Measurements from ENCODE around the gene SYNC.
A peak's percentile ranks its signal among the peaks of the same experiment; 100 is the strongest.
"Not testable (repeated sequence)": the region's sequence is repeated elsewhere in the genome, so short reads cannot be mapped to it uniquely, and the experiment has no call there.

SYNC gene

DNA sequence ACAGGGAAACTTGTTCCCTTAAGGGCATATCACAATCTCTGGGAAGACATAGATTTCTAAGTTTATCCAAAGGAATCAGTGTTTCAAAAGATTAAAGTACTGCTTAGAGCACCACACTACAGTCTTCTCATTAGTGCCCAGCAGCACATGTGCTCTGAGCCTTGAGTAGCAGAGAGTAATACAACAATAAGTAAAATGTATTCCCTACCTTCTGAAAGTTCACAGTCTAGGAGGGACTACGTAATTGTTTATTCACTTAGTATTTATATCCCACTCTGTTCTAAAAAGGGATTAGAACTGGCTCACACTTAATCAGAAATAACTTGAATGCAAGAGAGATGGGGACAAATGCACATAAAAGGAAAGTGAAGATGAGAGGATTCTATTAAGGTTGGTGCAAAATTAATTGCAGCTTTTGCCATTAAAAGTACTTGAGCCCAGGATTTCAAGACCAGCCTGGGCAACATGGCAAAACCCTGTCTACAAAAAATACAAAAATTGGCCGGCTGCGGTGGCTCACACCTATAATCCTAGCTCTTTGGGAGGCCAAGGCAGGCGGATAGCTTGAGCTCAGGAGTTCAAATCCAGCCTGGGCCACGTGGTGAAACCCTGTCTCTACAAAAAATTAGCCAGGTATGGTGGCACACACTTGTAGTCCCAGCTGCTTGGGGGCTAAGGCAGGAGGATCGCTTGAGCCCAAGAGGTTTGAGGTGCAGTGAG is 9.0 kb downstream of the SYNC start:
- DNase-seq: no peak

DNA sequence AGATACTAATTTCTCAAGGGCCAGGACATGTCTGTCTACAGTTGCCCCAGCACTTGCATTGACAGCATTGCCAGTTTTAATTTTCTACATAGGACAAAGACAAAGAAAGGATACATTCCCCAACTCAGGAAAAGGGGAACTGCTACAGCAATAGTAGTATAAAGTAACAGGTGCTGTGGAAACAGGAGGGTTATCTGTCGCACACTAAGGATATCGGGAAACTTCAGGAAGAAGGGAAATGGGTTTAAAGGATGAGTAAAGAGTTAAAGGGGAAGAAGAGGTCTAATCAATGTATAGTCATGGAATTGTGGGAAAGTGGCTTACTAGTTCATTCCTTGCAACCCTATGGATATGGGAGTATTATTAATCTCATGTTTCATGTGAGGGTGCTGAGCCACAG is 16.2 kb downstream of the SYNC start:
- DNase-seq: no peak

GRCh38 chr1:32685498-32685897 is 17.1 kb downstream of the SYNC start:
- no peak for DNase-seq

GRCh38 chr1:32684167-32684811 is 18.3 kb downstream of the SYNC start:
- DNase-seq: no peak

- DNase-seq: no peak
These were observed 19.2 kb downstream of the SYNC start for GRCh38 chr1:32683397-32683796.

DNA sequence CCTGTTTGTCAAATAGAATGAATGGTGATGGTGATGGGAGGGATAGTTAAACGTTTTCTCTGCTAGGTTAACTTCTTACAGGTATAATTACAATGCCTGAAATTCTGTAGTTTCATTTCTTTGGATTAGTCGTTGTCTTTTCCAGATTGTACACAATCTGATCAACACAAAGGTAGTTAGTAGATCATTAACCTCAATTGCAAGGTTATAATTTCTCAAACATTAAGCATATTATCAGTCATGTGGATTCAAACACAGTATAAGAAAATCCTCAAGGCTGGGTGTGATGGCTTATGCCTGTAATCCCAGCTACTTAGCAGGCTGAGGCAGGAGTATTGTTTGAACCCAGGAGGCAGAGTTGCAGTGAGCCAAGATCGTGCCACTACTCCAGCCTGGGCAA is 20.6 kb downstream of the SYNC start:
- DNase-seq: no peak

- DNase-seq: no peak
These were observed 21.1 kb downstream of the SYNC start for GRCh38 chr1:32681509-32681908.

- no peak for DNase-seq
These were observed 21.9 kb downstream of the SYNC start for GRCh38 chr1:32680642-32681041.

DNA sequence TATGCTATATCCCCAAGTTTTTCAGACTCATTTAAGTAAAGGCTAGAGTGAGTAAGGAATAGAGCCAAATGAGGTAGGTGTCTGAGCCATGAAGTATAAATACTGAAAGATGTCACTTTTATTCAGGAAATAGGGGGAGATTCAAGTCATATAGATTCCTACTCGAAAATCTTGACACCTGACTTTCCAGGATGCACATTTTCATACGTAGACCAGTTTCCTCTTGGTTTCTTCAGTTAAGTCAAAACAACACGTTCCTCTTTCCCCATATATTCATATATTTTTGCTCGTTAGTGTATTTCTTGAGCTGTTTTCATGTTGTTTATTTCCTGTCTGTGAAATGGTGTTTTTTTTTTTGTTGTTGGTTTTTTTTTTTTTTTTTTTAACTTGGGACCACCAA is 22.6 kb downstream of the SYNC start:
- not testable (repeated sequence) for DNase-seq

DNA sequence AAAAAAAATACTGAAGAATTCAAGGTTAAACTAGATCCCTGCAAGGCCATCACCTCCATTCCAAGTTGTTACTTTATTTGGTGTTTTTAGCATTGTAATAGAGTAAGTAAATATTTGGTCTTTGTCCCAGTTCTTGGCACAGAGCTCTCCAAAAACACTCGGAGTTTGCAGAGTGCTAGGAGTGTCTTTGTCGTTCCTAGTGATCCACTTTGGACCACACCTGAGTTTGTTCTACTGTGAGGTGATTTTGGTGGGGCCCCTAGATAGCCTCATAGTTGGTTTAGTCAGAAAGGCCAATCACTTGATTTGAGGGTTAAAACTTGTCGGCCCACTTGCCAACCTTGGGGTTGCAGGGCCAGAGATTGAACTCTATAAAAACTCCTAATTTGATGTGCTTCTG is 25.6 kb downstream of the SYNC start:
- no peak for DNase-seq

- not testable (repeated sequence) for DNase-seq
These were observed 33.9 kb downstream of the SYNC start for GRCh38 chr1:32668716-32669115.

DNA sequence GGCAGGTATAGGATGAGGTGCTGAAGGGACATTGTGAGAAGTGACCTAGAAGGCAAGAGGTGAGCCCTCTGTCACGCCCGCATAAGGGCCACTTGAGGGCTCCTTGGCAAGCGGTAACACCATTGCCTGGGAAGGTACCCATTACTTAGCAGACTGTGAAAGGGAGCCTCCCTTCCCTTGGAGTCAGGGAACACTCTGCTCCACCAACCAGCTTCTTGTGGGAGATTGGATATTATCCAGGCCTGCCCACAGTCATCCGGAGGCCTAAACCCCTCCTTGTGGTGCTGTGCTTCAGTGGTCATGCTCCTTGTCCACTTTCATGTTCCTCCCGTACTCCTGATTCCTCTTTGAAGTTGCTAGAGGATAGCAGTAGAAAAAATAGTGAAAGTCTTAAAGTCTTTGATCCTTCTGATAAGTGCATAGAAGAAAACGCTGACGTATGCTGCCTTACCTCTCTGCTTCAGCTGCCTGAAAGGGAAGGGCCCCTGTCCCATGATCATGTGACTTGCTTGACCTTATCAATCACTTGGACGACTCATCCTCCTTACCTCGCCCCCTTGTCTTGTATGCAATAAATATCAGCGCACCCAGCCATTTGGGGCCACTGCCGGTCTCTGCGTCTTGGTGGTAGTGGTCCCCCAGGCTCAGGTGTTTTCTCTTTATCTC is 35.5 kb downstream of the SYNC start:
- no peak for DNase-seq

DNA sequence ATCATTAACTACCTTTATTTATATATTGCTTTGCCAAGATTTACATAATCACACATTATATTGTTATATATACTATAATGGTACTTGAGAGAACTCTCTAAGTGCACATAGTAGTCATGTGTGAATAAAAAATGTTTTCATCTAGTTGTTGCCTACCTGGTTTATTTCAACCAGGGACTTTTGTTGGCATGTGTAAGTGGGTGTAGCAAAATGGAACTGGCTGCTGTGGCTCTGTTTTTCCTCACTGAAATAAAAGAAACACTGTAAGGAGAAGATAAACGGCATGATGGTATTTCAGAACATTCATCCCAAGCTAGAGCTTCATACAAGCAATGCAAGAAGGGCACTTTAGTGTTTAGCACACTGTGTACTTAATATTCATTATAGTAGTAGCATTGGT is 36.7 kb downstream of the SYNC start:
- DNase-seq: no peak

DNA sequence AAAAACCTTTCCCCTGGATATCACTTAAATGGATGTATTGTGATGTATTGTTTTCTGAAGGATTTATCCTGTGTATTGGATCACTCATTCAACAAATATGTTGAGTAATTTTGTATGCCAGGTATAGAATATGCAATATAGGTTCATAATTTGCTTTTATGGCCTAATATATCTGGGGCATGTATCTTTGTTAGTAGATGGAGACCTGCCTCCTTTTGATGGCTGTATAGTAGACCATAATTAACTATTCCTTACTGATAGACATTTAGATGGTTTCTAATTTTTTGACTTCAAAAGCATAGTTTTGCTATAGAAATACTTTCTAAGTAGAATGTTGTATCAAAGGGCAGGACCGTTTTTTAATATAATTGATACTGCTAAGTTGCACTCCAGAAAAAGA is 43.0 kb downstream of the SYNC start:
- no peak for DNase-seq

- no peak for DNase-seq
These were observed 50.2 kb downstream of the SYNC start for GRCh38 chr1:32652244-32652962.

DNA sequence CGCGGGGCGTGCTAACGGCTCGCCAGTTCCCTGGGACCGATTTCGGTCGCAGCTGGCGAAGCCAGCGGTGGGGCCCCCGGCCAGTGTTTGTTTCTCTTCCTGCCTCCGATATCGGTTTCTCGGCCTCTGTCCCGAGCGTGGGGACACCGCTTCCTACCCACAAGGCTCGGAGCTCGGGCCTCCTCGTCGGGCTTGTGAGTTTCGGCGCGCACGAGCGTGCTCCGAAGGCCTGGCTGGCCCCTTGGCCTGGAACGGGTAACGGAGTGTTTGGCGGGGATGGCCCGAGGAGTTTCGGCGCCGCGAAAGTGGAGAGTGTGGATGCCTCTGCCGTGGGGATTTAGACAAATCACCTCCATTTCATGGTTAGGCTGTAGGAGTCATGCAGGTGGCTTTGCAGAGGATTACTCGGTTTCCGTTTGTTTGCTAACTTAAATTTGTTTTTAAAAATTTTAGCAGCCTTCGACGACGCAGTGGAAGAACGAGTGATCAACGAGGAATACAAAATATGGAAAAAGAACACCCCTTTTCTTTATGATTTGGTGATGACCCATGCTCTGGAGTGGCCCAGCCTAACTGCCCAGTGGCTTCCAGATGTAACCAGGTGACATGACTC is 51.0 kb downstream of the SYNC start:
- DNase-seq: no peak

DNA sequence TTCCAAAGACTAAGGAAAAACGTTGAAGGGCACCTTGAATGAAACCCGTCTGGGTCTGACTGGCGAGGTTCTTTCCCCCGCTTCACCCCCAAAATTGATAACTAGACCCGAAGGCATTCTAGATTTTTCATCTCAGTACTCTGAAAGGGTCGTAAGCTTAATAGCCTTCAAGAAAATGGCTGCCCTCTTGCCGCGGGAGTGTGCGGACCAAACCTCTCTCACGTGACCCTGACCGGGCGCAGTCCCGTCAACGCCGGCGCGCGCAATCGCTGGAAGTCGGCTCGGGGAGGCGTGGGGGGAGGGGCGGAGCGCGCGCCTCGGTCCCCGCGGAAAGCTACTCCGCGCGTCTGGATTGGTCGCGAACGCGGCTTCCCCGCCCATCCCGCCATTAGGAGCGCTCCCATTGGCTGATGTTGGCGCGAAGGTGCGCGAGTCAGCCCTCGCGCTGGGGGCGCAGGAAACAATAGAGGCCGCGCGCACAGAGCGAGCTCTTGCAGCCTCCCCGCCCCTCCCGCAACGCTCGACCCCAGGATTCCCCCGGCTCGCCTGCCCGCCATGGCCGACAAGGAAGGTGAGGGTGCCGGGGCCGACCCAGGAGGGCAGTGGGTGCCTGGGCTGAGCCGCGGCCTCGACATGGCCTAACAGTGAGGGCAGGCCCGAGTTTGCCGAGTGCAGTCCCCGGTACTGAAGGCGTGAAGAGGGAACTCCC is 51.7 kb downstream of the SYNC start, which contains the start of gene RBBP4:
RBBP4 (plus strand) TSS at position 457 of the 709 bp plus-strand sequence; CDS start at position 556, 99 bp downstream.
- DNase-seq: peak; percentile 98 to 99

DNA sequence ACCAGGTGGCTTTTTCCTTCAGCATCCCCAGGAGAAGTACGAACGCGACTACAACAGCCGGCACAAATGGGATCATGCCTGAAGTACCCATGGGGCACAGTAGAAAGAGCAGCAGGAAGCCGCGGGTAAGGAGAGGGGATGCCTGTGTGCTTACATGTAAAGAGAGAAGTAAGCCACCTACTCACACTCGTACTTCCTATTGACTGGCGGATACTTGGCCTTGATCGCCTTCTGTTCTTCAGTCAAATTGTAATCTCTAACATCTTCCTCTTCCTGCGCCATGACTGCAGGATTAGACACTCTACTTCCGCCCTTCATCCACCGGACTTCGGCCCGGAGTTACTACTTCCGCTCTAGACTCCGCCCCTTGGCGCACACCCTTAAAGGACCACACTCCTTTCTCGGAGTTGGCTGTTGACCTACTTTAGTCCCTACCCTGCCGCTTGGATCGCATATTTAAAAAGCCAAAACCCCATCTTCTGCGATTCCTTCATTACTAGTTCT is 52.3 kb downstream of the SYNC start, which contains the start of gene ZBTB8OS:
ZBTB8OS (minus strand) TSS at position 303 of the 504 bp plus-strand sequence; CDS start at position 282, 21 bp downstream.
- peak; percentile 85 to 88 for DNase-seq

DNA sequence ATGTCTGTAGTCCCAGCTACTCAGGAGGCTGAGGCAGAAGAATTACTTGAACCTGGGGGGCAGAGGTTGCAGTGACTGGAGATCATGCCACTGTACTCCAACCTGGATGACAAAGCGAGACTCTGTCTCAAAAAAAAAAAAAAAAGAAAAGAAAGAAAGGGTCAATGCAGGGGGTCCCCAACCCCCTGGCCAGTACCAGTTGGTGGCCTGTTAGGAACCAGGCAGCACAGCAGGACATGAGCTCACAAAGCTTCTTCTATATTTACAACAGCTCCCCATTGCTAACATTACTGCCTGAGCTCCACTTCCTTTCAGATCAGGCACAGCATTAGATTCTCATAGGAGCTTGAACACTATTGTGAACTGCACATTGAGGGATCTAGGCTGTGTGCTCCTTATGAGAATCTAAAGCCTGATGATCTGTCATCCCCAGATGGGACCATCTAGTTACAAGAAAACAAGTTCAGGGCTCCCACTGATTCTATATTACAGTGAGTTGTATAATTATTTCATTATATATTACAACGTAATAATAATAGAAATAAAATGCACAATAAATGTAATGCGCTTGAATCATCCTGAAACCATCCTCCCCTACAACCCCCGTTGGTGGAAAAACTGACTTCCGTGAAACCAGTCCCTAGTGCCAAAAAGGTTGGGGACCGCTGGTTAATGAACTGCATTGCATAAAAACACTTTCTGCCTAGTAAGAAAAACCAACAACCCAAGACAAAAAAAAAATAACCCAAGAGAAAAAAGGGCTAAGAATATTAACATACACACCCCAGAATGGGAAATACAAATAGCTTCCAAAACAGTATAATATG is 55.0 kb downstream of the SYNC start:
- peak; percentile 9 to 31 for DNase-seq

- DNase-seq: no peak
These were observed 58.1 kb downstream of the SYNC start for GRCh38 chr1:32644426-32644825.

DNA sequence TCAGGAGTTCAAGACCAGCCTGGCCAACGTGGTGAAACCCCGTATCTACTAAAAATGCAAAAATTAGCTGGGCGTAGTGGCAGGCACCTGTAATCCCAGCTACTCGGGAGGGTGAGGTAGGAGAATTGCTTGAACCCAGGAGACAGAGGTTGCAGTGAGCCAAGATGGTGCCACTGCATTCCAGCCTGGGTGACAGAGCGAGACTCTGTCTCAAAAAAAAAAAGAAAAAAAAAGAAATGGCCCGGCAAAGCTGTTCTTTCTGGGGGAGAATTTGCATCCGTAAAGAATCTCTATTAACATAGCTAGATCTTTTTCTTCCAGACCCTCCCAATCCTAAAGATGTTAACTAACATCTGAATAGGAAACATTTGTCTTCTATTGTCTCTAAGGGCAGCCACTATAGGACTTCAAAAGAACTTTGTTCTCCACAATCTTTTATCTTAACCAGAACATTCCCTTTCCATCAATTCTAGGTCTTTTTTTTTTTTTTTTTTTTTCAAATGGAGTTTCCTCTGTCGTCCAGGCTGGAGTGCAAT is 60.2 kb downstream of the SYNC start:
- not testable (repeated sequence) for DNase-seq

Data from activated CD4-positive, alpha-beta T cell treated with anti-CD3 and anti-CD28 coated beads for 4 hours (primary cell).